ENCODE results near the gene RNASE13. TPM values are rescaled to one million over a fixed set of nuclear protein-coding genes. Genes with fewer than 3 reads are reported as not detected.

Gene RNASE13
- total RNA-seq, 1 experiment from 2014 or later = not detected

DNA sequence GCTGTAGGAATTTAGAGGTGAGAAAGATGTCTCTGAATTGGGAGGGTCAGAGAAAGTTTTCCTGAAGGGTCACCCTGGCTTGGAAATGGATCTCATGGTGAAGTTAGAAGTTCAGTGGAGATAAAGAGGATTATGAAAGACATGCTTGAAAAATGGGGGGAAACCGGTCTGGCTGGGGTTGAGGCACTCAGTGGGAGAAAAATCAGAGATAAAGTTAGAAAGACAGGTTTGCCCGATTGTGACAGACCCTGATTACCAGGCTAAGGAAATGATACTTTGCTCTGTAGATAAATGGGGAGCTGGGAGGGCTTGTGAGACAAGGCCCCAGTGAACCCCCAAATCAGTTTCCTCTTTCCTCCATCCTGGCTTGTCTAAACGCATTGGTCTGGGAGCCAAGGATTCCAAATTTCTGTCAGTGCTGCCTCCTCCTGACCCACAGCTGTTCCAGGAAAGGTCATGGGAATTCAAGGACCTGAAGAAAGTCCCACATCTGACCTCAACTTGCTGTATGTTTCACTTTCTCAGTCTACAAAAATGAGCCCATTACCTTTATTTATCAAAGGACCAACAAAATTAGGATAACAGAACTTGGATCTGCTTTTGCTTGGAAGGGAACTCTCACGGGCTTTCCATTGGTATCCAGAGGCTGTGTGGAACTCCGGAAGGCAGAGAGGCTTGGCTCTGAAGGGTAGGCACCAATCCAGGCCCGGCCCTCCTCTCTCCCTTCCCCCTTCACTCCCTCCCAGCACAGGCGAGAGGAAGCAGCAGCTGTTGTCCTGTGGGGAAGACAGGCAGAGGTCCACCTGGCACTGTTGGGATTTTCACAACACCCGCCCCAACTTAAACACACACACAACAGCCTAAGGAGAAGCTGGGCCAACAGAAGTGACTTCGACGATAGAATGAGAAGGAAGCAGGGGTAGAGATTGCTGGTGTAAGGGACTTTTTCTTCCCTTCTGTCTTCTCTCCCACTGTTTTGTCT lies 4.1 kb upstream of the RNASE13 start:
- Histone ChIP-seq H3K4me3 (ENCODE audit: low read depth in 2 of 2, low read length in 2 of 2) (no peak overlapping the region), H3K9me3 (ENCODE audit: control insufficient read depth, insufficient read depth, low read depth, low read length) (no peaks in the 10 kb centered on the region), H3K27ac (ENCODE audit: low read length) (no peak overlapping the region), H3K36me3 (ENCODE audit: control insufficient read depth, insufficient read depth, low read length) (no peaks in the 10 kb centered on the region), H3K4me1 (ENCODE audit: control insufficient read depth, insufficient read depth, low read length) (no peaks in the 10 kb centered on the region), H3K27me3 (ENCODE audit: control insufficient read depth, insufficient read depth, low read length) (no peaks in the 10 kb centered on the region; the same call in none of the 2 replicates)
- in situ Hi-C loops (cut with HindIII; ENCODE audit: low pct_unique_long_range_greater_than_20kb, low sequenced_read_pairs) = no loop called here
- POLR2A ChIA-PET = no interaction called here
- CTCF ChIA-PET = interaction anchor here (2.8 kb wide), 1 partner anchor 24 kb away, joined by 33 read pairs; no protein-coding TSS in a partner anchor
- DNase-seq (ENCODE audit: low read depth, low spot score) (no peak), ATAC-seq (no peak)
- no TSS peak for BruUV-seq (replicated peaks)
- TF ChIP-seq POLR2AphosphoS5 (IDR thresholded peaks at IDR 0.05; ENCODE audit: low read depth, low read length) = no peak
- intact Hi-C loops (cut with micrococcal nuclease; ENCODE audit: unreplicated experiment) = no loop called here

DNA sequence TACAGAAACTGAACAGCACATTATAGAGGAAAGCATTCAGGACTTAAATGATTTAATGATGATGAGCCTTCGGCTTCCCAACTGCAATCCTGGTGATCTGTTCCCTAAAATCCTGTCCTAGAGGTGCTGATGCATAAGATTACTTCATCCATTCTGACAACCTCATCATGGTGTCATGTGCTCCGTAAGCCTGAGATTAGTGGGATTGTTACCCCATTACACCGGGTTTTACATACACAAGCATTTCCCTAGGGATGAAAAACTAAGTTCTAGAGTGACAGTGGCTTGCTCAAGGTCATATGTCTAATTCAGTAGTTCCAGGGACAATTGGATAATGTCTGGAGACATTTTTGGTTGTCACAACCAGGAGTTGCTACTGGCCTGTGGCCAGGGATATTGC lies 2.5 kb upstream of the RNASE13 start:
- intact Hi-C loops (cut with micrococcal nuclease; ENCODE audit: unreplicated experiment) = no loop called here
- in situ Hi-C loops (cut with HindIII; ENCODE audit: low pct_unique_long_range_greater_than_20kb, low sequenced_read_pairs) = no loop called here
- Histone ChIP-seq H3K4me3 (ENCODE audit: low read depth in 2 of 2, low read length in 2 of 2) (no peak overlapping the region), H3K27me3 (ENCODE audit: control insufficient read depth, insufficient read depth, low read length) (no peaks in the 10 kb centered on the region; the same call in none of the 2 replicates), H3K36me3 (ENCODE audit: control insufficient read depth, insufficient read depth, low read length) (no peaks in the 10 kb centered on the region), H3K4me1 (ENCODE audit: control insufficient read depth, insufficient read depth, low read length) (no peaks in the 10 kb centered on the region), H3K27ac (ENCODE audit: low read length) (no peak overlapping the region), H3K9me3 (ENCODE audit: control insufficient read depth, insufficient read depth, low read depth, low read length) (no peaks in the 10 kb centered on the region)
- no peak for DNase-seq (ENCODE audit: low read depth, low spot score)
- TF ChIP-seq POLR2AphosphoS5 (IDR thresholded peaks at IDR 0.05; ENCODE audit: low read depth, low read length) (no peak), SIN3A (IDR thresholded peaks at IDR 0.05; ENCODE audit: borderline replicate concordance, insufficient read depth, low read depth, low read length) (no peak), TCF7L2 (IDR thresholded peaks at IDR 0.05; ENCODE audit: low read depth, low read length) (no peak)
- TF ChIP-seq, protein P1, sequence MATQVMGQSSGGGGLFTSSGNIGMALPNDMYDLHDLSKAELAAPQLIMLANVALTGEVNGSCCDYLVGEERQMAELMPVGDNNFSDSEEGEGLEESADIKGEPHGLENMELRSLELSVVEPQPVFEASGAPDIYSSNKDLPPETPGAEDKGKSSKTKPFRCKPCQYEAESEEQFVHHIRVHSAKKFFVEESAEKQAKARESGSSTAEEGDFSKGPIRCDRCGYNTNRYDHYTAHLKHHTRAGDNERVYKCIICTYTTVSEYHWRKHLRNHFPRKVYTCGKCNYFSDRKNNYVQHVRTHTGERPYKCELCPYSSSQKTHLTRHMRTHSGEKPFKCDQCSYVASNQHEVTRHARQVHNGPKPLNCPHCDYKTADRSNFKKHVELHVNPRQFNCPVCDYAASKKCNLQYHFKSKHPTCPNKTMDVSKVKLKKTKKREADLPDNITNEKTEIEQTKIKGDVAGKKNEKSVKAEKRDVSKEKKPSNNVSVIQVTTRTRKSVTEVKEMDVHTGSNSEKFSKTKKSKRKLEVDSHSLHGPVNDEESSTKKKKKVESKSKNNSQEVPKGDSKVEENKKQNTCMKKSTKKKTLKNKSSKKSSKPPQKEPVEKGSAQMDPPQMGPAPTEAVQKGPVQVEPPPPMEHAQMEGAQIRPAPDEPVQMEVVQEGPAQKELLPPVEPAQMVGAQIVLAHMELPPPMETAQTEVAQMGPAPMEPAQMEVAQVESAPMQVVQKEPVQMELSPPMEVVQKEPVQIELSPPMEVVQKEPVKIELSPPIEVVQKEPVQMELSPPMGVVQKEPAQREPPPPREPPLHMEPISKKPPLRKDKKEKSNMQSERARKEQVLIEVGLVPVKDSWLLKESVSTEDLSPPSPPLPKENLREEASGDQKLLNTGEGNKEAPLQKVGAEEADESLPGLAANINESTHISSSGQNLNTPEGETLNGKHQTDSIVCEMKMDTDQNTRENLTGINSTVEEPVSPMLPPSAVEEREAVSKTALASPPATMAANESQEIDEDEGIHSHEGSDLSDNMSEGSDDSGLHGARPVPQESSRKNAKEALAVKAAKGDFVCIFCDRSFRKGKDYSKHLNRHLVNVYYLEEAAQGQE (IDR thresholded peaks at IDR 0.05; ENCODE audit: insufficient read depth in 1 of 2, low read depth in 2 of 2, low read length in 1 of 2) = no peak
- TF ChIP-seq, protein P2, sequence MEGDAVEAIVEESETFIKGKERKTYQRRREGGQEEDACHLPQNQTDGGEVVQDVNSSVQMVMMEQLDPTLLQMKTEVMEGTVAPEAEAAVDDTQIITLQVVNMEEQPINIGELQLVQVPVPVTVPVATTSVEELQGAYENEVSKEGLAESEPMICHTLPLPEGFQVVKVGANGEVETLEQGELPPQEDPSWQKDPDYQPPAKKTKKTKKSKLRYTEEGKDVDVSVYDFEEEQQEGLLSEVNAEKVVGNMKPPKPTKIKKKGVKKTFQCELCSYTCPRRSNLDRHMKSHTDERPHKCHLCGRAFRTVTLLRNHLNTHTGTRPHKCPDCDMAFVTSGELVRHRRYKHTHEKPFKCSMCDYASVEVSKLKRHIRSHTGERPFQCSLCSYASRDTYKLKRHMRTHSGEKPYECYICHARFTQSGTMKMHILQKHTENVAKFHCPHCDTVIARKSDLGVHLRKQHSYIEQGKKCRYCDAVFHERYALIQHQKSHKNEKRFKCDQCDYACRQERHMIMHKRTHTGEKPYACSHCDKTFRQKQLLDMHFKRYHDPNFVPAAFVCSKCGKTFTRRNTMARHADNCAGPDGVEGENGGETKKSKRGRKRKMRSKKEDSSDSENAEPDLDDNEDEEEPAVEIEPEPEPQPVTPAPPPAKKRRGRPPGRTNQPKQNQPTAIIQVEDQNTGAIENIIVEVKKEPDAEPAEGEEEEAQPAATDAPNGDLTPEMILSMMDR (IDR thresholded peaks at IDR 0.05) = no peak
- CTCF ChIA-PET = no interaction called here
- no peak for ATAC-seq
- POLR2A ChIA-PET = no interaction called here
- BruUV-seq (replicated peaks) = no TSS peak

DNA sequence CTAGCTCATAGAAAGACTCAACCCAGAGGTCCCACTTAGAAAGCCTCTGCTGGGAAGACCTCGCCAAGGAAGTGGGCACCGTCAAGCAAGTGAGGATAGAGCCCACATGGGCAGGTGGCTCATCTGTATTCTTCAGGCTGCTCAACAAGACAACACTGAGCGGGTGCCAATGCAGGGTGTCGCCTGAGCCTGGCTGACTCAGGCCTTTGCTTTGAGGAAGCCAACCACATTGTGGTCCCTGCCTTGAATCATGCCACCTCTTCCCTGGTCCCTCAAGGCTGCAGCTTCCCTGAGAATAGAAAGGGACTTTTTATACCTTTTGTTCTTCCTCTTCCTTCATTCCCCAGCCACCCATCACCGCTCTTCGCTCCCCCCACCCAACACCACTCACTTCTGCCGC lies 2.1 kb upstream of the RNASE13 start:
- ChIA-PET CTCF (no interaction called here), POLR2A (no interaction called here)
- H3K4me3 ChIP-seq (ENCODE audit: low read depth in 2 of 2, low read length in 2 of 2) = no peak overlapping the region
- no peaks in the 10 kb centered on the region; the same call in none of the 2 replicates for H3K27me3 ChIP-seq (ENCODE audit: control insufficient read depth, insufficient read depth, low read length)
- no peaks in the 10 kb centered on the region for H3K36me3 ChIP-seq (ENCODE audit: control insufficient read depth, insufficient read depth, low read length)
- TF ChIP-seq SIN3A (IDR thresholded peaks at IDR 0.05; ENCODE audit: borderline replicate concordance, insufficient read depth, low read depth, low read length) (no peak), TCF7L2 (IDR thresholded peaks at IDR 0.05; ENCODE audit: low read depth, low read length) (no peak), POLR2AphosphoS5 (IDR thresholded peaks at IDR 0.05; ENCODE audit: low read depth, low read length) (no peak)
- TF ChIP-seq, protein P1 (IDR thresholded peaks at IDR 0.05; ENCODE audit: insufficient read depth in 1 of 2, low read depth in 2 of 2, low read length in 1 of 2) = no peak
- TF ChIP-seq, protein P2 (IDR thresholded peaks at IDR 0.05) = no peak
- in situ Hi-C loops (cut with HindIII; ENCODE audit: low pct_unique_long_range_greater_than_20kb, low sequenced_read_pairs) (no loop called here), intact Hi-C loops (cut with micrococcal nuclease; ENCODE audit: unreplicated experiment) (no loop called here)
- no peak overlapping the region for H3K27ac ChIP-seq (ENCODE audit: low read length)
- no peak for ATAC-seq
- no peaks in the 10 kb centered on the region for H3K4me1 ChIP-seq (ENCODE audit: control insufficient read depth, insufficient read depth, low read length)
- DNase-seq (ENCODE audit: low read depth, low spot score) = no peak
- H3K9me3 ChIP-seq (ENCODE audit: control insufficient read depth, insufficient read depth, low read depth, low read length) = no peaks in the 10 kb centered on the region
- BruUV-seq (replicated peaks) = no TSS peak

All from Panc1 (cell line).